GM19023 (cell line): ENCODE measurements around the gene DSG3.
"Not testable (repeated sequence)": the region's sequence is repeated elsewhere in the genome, so short reads cannot be mapped to it uniquely, and the experiment has no call there.

ENCODE experiments used
- ATAC-seq: cut with Tn5 transposase; IDR thresholded peaks from one replicate; pipeline ENCODE4 v1.9.1; 2021; ENCODE audit warnings: mild to moderate bottlenecking, moderate library complexity; ENCODE audit not compliant: unreplicated experiment

Gene DSG3

GRCh38 chr18:31490833-31491232 lies 43.3 kb downstream of the DSG3 start:
- ATAC-seq = no peak

- ATAC-seq = no peak
Measured at GRCh38 chr18:31491586-31491985, 44.0 kb downstream of the DSG3 start.

GRCh38 chr18:31492671-31493070 lies 45.1 kb downstream of the DSG3 start:
- ATAC-seq = no peak

GRCh38 chr18:31493171-31493570 lies 45.6 kb downstream of the DSG3 start:
- ATAC-seq = no peak

- ATAC-seq = no peak
Measured at GRCh38 chr18:31493941-31494340, 46.4 kb downstream of the DSG3 start.

- ATAC-seq = not testable (repeated sequence)
Measured at GRCh38 chr18:31494705-31495244, 47.2 kb downstream of the DSG3 start.

- ATAC-seq = peak; percentile 16
Measured at GRCh38 chr18:31497404-31497835, 49.9 kb downstream of the DSG3 start.

GRCh38 chr18:31497836-31498573 lies 50.5 kb downstream of the DSG3 start, which contains the start of gene DSG2:
TSS of gene DSG2 (plus strand) at chr18:31498177. CDS start at chr18:31498252, 75 bp downstream.
- peak; percentile 49 for ATAC-seq

- ATAC-seq = peak; percentile 17
Measured at GRCh38 chr18:31498574-31499524, 51.3 kb downstream of the DSG3 start.

GRCh38 chr18:31500051-31500688 lies 52.6 kb downstream of the DSG3 start:
- ATAC-seq = peak; percentile 78

GRCh38 chr18:31503011-31503410 lies 55.5 kb downstream of the DSG3 start:
- no peak for ATAC-seq

- no peak for ATAC-seq
Measured at GRCh38 chr18:31504455-31505147, 57.1 kb downstream of the DSG3 start.

- ATAC-seq = no peak
Measured at GRCh38 chr18:31505156-31505555, 57.6 kb downstream of the DSG3 start.

GRCh38 chr18:31506024-31506742 lies 58.6 kb downstream of the DSG3 start:
- ATAC-seq = no peak

GRCh38 chr18:31507124-31507523 lies 59.6 kb downstream of the DSG3 start:
- not testable (repeated sequence) for ATAC-seq

GRCh38 chr18:31508781-31509180 lies 61.2 kb downstream of the DSG3 start:
- ATAC-seq = no peak

GRCh38 chr18:31509571-31509970 lies 62.0 kb downstream of the DSG3 start:
- no peak for ATAC-seq

GRCh38 chr18:31510319-31510718 lies 62.8 kb downstream of the DSG3 start:
- ATAC-seq = no peak

GRCh38 chr18:31511098-31511497 lies 63.6 kb downstream of the DSG3 start:
- no peak for ATAC-seq
